HG02610 (cell line): ENCODE data around the gene DTX1.
"Not testable (repeated sequence)": the region's sequence is repeated elsewhere in the genome, so short reads cannot be mapped to it uniquely, and the experiment has no call there.

Source experiments
- ATAC-seq: cut with Tn5 transposase; IDR thresholded peaks from one replicate; pipeline ENCODE4 v1.9.1; 2021; ENCODE audit warnings: mild to moderate bottlenecking, moderate library complexity; ENCODE audit not compliant: unreplicated experiment

The DTX1 gene

DNA sequence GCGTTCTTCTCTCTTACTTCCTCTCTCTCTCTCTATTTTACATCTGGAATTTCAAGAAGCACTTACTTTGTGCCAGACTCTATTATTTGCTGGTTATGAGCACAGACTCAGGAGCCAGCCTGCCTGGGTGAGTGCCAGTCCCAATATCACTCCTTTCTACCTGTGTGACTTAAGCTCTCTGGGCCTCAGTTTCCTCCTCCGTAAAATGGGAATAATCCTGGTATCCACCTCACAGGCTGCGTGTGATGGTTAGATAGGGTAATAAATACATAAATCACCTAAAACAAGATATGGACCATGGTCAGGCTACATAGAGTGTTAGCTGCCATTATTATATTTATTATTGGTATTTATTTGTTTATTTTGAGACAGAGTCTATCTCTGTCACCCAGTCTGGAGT is 54.7 kb downstream of the DTX1 start:
- no peak for ATAC-seq

DNA sequence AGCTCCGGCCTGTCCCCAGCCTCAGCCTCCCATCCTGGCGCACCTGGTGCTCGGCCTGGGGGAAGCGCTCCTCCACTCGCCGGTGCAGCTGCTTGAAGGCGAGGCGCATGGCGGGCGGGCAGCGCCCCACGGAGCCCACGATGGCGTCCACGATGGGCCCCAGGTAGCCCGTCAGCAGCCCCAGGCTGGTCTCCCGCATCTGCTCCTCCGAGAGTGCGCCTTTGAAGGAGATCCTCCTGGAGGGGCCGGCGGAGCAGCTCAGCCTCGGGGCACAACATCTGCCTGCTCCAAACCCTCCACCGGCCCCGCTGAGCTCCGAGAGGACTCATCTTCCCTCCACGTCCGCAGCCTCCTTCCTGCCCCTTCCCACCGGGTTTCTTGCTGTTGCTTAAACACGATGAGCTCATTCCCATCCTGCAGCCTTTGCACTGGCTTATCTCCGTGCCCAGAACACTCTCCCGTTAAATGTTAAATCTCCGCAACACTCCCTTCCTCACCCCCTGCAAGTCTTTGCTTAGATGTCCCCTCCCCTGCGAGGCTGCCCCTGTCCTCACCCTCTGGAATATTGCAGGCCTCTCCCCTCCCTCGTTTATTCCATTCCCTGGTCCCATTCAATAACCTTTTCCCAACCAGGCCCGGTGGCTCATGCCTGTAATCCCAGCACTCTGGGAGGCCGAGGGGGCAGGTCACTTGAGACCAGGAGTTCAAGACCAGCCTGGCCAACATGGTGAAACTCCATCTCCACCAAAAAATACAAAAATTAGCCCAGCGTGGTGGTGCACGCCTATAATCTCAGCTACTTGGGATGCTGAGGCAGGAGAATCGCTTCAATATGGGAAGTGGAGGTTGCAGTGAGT is 55.7 kb downstream of the DTX1 start:
- ATAC-seq: no peak

DNA sequence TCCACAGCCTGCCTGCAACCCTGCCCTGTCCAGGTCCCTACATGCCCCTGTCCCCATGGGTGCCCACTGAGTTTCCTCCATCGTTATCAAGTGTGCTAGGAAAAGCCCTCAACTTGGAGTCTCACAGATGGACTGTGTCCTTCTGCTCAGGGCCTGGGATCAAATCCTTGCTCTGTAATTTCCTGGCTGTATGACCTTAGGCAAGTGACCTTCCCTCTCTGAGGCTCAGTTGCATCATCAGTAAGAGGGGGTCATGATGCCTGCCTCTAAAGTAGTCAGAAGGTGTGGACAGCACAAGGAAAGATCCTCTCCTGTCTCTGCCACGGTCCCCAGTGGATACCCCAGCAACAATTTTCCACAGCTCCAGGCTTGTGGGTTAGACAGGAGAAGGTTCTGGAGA is 56.9 kb downstream of the DTX1 start:
- no peak for ATAC-seq

DNA sequence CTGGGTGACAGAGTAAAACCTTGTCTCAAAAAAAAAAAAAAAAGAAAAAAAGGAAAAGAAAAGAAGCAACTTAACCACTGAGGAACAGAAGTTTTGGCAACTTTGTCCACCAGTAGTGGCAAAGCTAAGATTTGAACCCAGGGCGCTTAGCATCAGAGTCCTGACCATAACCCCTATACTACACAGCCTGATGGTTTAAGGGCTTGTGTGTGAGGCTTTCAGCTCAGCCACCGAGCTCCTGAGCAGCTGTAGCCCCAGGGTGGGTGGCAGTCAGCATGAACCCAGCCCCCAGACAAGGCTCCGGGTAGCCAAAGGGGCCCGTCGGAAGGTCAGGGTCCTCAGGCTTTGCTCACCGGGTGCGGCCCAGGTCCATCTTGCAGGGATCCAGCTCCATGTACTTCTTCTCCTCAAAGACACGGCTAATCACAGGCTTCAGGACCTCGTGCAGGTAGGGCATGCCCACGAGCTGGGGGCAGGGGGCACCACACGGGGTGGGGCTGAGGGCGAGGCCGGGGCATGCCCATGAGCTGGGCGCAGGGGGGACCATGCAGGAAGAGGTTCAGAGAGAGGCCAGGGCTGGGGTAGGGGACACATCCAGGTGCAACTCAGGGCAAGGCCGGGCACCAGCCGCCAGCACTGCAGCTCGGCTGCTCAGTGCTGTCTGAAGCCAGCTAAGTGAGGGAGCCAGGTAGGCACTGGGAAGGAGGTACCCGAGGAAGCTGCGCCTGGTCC is 58.1 kb downstream of the DTX1 start:
- ATAC-seq: no peak

DNA sequence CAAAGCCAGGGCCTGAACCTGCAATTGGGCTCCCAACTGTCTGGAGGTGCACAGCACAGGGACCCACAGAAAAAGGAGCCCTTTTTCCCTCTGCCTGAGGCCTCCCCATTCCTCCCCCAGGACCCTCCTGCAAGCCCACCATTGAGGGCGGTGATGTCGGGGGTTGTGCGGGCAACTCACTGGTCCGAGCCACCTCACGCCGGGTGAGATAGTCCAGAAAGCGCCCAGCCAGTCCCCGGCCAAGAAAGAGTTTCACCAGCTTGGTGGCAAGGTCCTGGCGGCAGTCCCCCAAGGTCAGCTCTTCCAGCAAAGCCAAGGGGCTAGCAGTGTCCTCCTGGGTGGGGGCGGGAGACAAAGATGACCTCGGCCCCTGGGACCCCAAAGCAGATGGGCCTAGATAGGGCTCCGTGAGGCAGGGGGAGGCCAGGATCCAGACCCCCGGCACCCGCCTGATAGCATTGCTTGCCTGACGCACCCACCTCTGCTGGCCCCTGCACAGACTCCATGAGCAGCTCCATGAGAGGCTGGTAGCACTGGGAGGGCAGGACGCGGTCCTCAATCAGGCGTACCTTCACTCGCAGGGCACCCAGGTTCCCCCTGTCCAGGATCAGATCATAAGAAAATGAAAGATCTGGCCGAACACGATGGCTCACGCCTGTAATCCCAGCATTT is 59.1 kb downstream of the DTX1 start:
- ATAC-seq: no peak

DNA sequence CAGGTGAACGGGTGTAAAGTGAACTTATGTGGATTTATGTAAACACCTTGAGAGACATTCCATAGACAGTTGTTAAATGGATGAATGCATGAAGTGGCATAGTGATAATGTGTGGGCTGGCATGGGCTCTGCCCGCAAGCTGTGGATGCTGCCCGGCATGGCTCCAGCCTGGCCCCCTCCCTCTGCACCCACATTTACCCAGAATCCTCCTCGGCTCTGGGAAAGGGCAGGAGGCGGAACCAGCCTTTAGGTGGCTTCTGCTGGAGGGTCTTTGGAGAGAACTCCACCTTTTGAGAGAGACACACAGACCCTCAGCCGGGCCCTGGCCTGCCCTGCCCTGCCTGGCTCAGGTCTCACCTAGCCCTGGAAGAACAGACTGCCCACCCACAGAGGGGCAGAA is 60.3 kb downstream of the DTX1 start:
- ATAC-seq: no peak

DNA sequence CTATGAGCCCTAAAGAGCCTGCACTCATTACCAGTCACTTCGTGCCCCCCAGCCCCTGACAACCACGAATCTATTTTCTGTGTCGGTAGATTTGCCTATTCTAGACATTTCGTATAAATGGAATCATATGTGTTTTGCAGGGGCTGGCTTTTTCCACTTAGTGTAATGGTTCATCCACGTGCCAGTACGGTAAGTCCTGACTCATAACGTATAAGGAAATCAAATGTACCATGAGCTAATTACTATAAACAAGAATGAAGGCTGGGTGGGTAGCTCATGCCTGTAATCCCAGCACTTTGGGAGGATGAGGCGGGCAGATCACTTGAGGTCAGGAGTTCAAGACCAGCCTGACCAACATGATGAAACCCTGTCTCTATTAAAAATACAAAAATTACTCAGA is 61.2 kb downstream of the DTX1 start:
- ATAC-seq: not testable (repeated sequence)

DNA sequence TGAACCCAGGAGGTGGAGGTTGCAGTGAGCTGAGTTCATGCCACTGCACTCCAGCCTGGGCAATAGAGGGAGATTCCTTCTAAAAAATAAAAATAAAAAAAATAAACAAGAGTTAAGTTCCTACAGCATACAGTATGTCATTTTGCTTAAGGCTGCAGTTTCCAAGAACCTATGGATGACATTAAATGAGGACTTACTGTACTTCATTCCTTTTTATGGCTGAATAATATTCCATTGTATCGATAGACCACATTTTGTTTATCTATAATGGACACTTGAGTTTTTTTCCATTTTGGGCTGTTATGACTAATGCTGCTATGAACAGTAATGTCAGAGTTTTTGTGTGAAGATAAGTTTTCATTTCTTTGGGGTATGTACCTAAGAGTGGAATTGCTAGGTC is 61.6 kb downstream of the DTX1 start:
- no peak for ATAC-seq

DNA sequence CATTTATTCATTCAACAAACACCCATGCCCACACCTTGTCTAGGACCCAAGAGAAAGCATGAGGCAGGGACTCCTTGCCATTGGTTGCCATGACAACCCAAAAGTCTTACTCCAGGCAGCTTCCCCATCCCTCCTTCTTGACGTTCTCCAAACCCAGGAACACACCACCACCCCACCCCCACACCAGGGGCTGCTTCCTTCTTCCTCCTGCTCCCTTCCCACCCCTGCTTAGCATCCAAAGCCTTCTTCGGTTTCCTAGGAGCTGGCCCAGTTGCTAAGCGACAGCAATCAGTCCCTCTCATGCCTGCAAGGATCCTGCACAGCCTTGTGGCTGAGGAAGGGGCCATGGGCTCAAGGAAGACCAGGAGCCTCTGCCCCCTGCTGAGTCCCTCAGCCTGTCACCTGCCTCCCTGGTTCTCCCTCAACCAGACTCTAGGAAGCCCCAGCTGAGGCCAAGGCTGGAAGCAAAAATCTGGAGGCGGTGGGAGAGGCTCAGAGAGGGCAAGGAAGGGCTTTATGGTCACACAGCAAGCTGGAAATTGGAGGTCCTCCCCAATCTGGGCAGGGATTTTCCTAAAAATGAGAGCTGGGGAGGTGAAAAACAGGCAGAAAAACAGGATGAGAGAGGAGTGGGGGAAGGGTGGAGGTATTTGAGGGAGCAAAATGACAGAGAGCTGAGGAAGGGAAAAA is 63.6 kb downstream of the DTX1 start:
- ATAC-seq: no peak

DNA sequence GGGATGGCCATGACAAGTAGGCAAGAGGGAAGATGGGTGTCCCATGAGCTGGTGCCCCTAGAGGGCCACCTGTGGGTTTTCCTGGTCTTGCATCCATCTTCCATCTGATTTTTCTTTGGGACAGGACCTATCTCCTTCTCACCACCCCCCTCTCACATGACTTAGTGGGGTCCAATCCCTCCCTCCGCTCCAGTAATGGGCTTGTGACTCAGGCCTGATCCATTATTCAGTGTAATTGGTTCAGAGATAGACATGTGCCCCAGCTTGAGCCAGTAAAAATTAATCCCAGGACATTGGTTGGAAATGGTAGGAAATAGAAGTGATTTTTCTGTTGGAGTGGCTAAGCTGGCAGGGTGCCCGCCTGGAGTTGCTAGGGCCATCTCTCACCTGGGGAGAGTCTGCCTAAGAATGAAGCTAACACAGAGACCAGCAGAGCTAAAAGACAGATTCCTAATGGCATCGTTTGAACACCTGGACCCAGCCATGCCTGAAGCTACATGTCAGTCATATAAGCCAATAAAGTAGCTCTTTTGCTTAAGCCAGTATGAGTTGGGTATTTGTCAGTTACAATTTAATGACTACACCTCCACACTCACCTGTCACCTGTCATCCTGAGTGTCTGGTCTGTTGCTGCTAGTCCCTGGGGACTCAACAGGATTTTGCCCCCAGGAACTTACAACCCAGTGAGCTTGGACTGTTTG is 64.3 kb downstream of the DTX1 start:
- no peak for ATAC-seq

DNA sequence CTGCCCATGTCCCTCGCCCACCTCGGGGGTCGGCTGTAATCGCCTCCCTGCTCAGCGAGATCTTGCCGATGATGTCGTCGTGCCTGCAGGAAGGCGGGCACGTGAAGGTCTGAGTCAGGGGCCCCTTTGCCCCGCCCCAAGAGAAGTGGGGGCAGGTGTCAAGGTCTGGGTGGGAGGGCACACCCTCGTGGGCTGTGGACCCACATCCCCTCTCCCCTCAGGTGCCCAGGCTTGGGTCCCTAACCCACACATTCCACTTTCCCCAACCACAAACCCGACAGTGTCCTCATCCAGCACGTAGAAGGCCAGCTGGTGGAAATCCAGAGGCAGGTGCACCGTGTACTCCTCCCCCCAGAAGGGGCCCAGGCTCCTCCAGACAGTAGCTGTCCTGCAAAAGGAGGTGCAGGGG is 71.3 kb downstream of the DTX1 start:
- no peak for ATAC-seq

DNA sequence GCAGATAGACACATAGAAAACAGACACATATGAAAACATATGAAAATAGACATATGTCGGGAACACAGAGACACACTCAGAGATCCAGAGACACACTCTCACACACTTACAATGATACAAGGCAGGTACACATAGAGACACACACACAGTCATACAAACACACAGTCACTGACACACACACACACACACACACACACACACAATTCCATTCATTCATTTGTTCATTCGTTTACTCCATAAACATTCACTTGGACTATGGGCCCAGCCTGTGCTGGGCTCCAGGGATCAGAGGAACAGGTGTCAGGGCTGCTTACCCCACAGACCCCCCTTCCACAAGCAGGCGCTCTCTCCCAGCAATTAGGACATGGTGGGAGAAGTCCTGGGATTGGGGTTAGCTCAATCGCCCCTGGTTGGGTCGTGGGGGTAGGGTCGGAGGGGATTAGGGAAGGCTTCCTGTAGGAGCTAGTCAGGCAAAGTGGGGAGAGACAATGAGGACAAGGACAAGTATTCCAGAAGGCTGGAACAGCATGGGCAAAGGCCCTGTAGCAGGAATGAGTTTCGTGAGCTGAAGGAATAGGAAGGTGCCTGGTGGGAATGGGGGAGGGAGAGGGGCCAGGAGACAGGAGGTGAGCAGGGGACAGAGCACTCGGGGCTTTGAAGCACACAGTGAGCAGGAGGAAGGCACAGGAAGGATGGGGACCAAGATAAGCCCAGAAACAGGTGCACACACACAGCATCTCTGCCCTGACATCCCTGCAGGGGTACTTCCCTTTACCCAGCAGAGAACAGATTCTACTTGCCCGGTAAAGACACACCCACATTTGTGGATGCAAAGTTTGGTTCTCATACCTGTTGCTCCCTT is 72.5 kb downstream of the DTX1 start:
- ATAC-seq: no peak

DNA sequence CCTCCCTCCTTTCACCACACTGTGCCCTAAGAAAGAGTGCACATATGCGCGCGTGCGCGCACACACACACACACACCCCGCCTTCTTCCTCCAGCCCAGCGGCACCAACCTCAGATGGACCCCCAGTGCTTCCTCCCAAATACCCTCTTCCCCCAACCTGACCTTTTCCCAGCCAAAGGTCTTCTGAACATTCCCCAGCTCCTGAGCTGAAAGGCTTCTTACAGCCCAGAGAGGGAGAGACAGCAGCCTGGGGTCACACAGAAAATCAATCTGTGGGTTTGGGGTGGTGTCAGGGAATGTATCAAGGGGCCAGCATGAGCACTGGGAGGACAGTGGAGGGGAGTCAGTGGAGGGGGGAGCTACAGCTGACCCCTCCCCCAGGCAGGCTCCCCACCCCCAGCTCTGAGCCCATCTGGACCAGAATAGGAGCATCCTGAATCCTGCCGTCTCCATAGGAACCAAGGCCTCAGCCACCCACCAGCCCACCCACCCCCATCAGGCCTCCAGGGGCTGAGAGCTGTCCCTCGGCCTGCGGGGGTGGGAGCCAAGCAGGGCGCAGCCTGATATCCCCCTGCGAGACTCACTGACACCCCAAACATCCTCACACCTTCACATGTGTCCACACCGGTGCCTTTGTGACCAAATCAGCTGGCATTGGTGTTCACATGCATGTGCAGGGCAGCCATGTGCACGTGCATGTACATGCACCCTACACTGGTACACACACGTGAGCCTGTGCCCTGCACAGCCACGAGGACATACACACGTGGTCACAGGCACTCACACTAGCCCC is 73.3 kb downstream of the DTX1 start:
- no peak for ATAC-seq

DNA sequence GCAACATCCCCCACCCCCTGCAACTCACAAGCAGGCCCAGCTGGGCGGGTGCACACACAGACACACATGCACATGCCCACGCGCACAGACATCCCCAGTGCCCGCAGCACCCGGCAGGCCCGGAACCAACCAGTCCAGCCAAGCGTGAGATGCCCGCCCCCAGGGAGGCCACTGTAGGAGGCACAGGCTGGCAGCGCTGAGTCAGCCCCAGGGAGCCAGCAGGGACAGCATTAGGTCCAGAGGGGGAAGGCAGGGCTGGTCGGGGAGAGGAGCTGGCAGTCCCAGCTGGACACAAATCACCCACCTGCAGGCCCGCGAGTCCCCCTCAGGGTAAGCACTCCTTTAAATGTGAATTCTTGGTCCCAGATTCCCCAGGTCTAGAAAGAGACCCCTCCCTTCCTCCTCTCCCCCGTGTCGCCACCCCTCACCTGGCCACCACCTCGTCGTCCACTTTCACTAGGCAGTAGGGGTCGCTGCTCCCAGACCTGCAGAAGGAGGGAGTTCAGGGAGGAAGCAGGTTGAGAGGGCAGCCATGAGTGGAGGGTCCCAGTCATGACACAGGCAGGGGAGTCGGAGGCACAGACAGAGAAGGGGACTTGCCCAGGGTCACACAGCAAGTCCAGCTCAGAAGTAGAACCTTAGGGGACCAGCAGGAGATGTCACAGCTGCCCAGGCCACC is 74.1 kb downstream of the DTX1 start:
- no peak for ATAC-seq

DNA sequence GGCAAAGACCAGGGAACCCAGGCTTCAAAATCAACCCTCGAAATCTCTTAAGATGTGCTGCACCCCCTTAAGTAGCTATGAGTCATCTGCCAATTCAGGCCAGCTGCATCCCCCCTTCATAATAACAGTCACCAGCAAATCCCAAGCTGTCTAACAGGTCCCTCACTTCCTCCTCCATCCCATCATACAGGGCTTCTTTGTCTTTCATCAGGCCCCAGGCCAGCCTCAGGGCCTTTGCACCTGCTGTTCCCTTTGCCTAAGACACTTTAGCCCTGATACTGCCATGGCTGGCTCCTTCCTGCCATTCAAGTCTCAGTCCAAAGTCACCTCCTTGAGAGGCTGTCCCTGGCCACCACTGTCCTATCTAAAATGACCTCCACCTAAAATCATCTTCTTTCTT is 75.0 kb downstream of the DTX1 start:
- ATAC-seq: no peak

DNA sequence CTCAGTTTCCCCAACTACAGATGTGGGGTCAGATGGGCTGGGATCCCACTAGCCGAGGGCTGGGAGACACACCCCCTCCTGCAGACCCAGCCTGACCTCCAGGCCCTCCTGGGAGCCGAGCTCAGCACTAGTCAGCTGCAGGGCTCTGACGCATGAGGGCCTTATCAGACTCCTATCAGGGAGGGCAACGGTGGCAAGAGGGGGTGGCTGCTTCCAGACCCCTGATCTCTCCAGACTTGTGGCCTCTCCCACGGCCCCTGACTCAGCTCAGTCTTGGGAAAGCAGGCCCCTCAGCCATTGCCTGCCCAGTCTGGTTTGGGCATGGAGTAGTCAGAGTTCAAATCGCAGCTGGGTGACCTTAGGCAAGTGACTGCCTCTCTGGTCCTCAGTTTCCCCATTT is 76.5 kb downstream of the DTX1 start:
- no peak for ATAC-seq

DNA sequence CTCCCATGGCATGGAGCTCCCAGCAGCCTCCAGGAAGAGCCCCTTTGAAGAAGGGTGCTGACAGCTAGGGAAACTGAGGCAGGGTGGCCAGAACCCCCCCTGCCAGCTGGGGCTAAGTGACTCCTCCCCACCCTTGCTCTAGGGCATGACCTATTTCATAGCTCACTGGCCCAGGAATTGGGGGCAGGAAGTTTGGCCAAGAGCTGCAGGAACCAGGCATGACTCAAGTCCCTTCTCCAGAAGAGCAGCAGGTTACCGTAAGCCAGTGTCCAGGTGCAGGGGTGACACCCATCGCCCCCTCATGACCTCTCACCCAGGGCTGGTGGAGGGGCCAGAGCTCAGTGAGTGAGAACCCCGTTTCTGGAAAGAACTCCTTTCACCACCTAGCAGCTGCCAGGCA is 77.1 kb downstream of the DTX1 start:
- no peak for ATAC-seq

DNA sequence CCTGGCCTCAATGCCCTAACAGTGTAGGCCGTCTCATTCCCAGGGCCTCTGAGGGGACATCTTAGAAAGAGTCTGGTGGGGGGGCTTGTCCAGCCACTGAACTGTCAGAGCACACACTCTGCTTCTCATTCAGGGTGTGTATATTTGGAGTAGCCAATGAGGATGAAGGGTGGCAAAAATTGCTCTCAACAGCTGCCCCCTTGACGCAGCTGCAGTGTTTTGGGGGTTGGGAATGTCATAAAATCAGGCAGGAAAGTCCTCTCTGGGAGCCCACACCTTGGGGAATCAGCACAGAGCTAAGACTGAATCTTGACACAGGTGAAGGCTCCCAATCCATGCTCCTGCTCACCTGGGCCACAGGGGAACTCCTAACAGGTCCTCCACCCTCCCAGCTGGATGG is 77.5 kb downstream of the DTX1 start:
- ATAC-seq: no peak
